Osteoblast (primary cell): Measurements from ENCODE around the gene BMP10. TPM values are rescaled to one million over a fixed set of nuclear protein-coding genes. Genes with fewer than 3 reads are reported as not detected.
"Not testable (repeated sequence)": the region's sequence is repeated elsewhere in the genome, so short reads cannot be mapped to it uniquely, and the experiment has no call there.

ENCODE experiments used
- DNase-seq: peaks from one replicate; pipeline ENCODE4 v3.0.0; 2011; ENCODE audit warnings: low spot score, mixed read lengths; ENCODE audit not compliant: insufficient read length; ENCODE audit errors: missing footprints
- H2AFZ ChIP-seq: 2 replicates; pipeline ENCODE4 v1.6.0; 2011; ENCODE audit warnings: mild to moderate bottlenecking, low read length
- H3K27ac ChIP-seq: 2 replicates; pipeline ENCODE4 v1.5.1; 2011; ENCODE audit warnings: mild to moderate bottlenecking, low read depth, low read length, moderate library complexity
- H3K27me3 ChIP-seq: 2 replicates; pipeline ENCODE4 v1.6.0; 2012; ENCODE audit warnings: mild to moderate bottlenecking, control low read depth, inconsistent platforms, low read length, moderate library complexity; ENCODE audit not compliant: insufficient read depth
- H3K36me3 ChIP-seq: 2 replicates; pipeline ENCODE4 v1.5.1; 2011; ENCODE audit warnings: mild to moderate bottlenecking, low read length, control low read depth, moderate library complexity; ENCODE audit not compliant: insufficient read depth
- H3K4me1 ChIP-seq: 2 replicates; pipeline ENCODE4 v1.5.1; 2011; ENCODE audit warnings: mild to moderate bottlenecking, low read length, control low read depth, moderate library complexity; ENCODE audit not compliant: insufficient read depth
- H3K4me2 ChIP-seq: 2 replicates; pipeline ENCODE4 v1.6.0; 2011; ENCODE audit warnings: mild to moderate bottlenecking, low read length; ENCODE audit not compliant: insufficient read depth
- H3K4me3 ChIP-seq: fragments of 200-600 bp; sonication (generic); 3 replicates; pipeline ENCODE4 v1.5.1; 2012; ENCODE audit warnings: mild to moderate bottlenecking, low read length, inconsistent platforms; ENCODE audit not compliant: insufficient read depth
- H3K79me2 ChIP-seq: 2 replicates; pipeline ENCODE4 v1.6.0; 2012; ENCODE audit warnings: mild to moderate bottlenecking, low read length, control low read depth, inconsistent platforms; ENCODE audit not compliant: insufficient read depth
- H3K9me3 ChIP-seq: 2 replicates; pipeline ENCODE4 v1.5.1; 2011; ENCODE audit warnings: low read depth, low read length, control low read depth
- H4K20me1 ChIP-seq: 2 replicates; pipeline ENCODE4 v1.6.0; 2012; ENCODE audit warnings: mild to moderate bottlenecking, low read length, control low read depth; ENCODE audit not compliant: insufficient read depth
- CTCF ChIP-seq: IDR thresholded peaks from 2 replicates; pipeline ENCODE4 v1.5.1; 2011; ENCODE audit warnings: mild to moderate bottlenecking, low read depth, low read length, moderate library complexity; ENCODE audit errors: extremely low read depth
- total RNA-seq: library from RNA; depleted of rRNA; stranded (reverse); fragments of >200 nt; gene quantifications from 2 replicates; pipeline ENCODE4 v1.2.3, GENCODE V29; 2012

The BMP10 gene
- total RNA-seq, 1 donor: not detected

DNA sequence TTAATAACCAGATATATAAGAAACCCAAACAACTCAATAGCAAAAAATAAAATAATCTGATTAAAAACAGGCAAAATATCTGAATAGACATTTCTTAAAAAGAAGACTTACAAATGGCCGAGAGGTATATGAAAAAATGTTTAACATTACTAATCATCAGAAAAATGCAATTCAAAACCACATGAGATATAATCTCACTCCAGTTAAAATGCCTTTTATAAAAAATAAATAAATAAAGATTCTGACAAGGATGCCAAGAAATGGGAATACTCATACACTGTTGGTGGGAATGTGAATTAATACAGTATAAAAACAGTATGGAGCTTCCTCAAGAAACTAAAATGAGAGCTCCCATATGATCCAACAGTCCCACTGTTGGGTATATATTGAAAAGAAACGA, 33.9 kb upstream of the BMP10 start:
- DNase-seq: no peak
- H3K4me1 ChIP-seq: peaks cover 7% of the 10 kb centered on the region

DNA sequence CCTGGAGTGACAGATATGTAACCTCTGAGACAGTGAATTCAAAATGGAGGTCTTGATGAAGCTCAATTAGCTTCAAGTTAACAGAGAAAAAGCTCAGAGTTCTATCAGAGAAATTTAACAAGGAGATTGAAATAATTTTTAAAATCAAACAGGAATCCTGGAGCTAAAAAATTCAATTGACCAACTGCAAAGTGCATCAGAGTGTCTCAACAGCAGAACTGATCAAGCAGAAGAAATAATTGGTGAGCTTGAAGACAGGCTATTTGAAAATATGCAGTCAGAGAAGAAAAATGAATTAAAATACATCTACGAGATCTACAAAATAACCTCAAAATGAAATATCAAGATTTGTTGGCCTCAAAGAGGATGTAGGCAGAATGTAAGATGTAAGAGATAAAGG, 30.4 kb upstream of the BMP10 start:
- Histone ChIP-seq H3K4me1 (no peaks in the 10 kb centered on the region), H3K4me2 (no peak overlapping the region), H3K4me3 (no peak overlapping the region), H3K27me3 (peaks cover 40% of the 10 kb centered on the region), H3K79me2 (no peaks in the 10 kb centered on the region), H4K20me1 (no peaks in the 10 kb centered on the region), H3K27ac (no peak overlapping the region), H2AFZ (no peak overlapping the region), H3K36me3 (no peaks in the 10 kb centered on the region), H3K9me3 (no peaks in the 10 kb centered on the region)
- DNase-seq: no peak
- TF ChIP-seq CTCF: no peak

More for the DNA sequence above, 33.9 kb upstream of the BMP10 start:
- no peaks in the 10 kb centered on the region for H4K20me1 ChIP-seq
- TF ChIP-seq CTCF: no peak
- H3K27me3 ChIP-seq: peaks cover 15% of the 10 kb centered on the region
- no peak overlapping the region for H2AFZ ChIP-seq
- no peaks in the 10 kb centered on the region for H3K79me2 ChIP-seq
- no peak overlapping the region for H3K27ac ChIP-seq
- H3K4me3 ChIP-seq: no peak overlapping the region
- no peak overlapping the region for H3K4me2 ChIP-seq
- H3K36me3 ChIP-seq: no peaks in the 10 kb centered on the region
- no peaks in the 10 kb centered on the region for H3K9me3 ChIP-seq

DNA sequence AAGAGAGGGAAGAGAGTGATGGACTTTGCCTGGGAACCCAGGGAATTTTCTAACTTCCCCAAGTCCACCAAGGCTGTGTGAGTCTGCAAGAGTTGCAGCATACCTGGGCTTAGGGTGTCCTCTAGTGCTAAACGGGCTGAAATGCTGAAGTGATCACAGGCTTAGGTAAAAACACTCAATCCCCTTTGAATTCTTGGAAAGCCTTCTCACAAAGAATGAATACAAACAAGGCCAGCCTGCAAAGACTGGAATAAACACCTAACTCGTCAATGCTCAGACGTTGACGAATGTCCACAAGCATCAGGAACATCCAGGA, 30.0 kb upstream of the BMP10 start:
- Histone ChIP-seq H3K9me3 (no peaks in the 10 kb centered on the region), H3K27ac (no peak overlapping the region), H3K27me3 (peaks cover 40% of the 10 kb centered on the region), H3K79me2 (no peaks in the 10 kb centered on the region), H3K4me3 (no peak overlapping the region), H3K36me3 (no peaks in the 10 kb centered on the region), H2AFZ (no peak overlapping the region), H3K4me2 (no peak overlapping the region), H4K20me1 (no peaks in the 10 kb centered on the region), H3K4me1 (no peaks in the 10 kb centered on the region)
- TF ChIP-seq CTCF: peak; percentile 30
- no peak for DNase-seq

GRCh38 chr2:68900496-68901198, 29.4 kb upstream of the BMP10 start:
- no peak for DNase-seq
- Histone ChIP-seq H3K27me3 (peaks cover 40% of the 10 kb centered on the region), H4K20me1 (no peaks in the 10 kb centered on the region), H3K36me3 (no peaks in the 10 kb centered on the region), H3K4me2 (no peak overlapping the region), H3K4me1 (no peaks in the 10 kb centered on the region), H3K9me3 (no peaks in the 10 kb centered on the region), H3K27ac (no peak overlapping the region), H3K4me3 (no peak overlapping the region), H2AFZ (no peak overlapping the region), H3K79me2 (no peaks in the 10 kb centered on the region)
- TF ChIP-seq CTCF: no peak

GRCh38 chr2:68895981-68896380, 24.8 kb upstream of the BMP10 start:
- H3K27ac ChIP-seq, H3K4me2 ChIP-seq, H3K4me3 ChIP-seq, H3K36me3 ChIP-seq, H4K20me1 ChIP-seq, DNase-seq, H3K79me2 ChIP-seq, H3K4me1 ChIP-seq, H3K9me3 ChIP-seq, H2AFZ ChIP-seq: not testable (repeated sequence)
- H3K27me3 ChIP-seq: peaks cover 30% of the 10 kb centered on the region
